Measurements from ENCODE around the gene AMPD3.

The AMPD3 gene

GRCh38 chr11:10490398-10491241 lies 35.6 kb downstream of the AMPD3 start:
- no peak for DNase-seq

GRCh38 chr11:10492084-10492483 lies 37.0 kb downstream of the AMPD3 start:
- DNase-seq, result no peak

- no peak for DNase-seq
Measured at GRCh38 chr11:10493041-10493663, 38.1 kb downstream of the AMPD3 start.

- no peak for DNase-seq
Measured at GRCh38 chr11:10494636-10495463, 39.8 kb downstream of the AMPD3 start.

- DNase-seq, result no peak
Measured at GRCh38 chr11:10495464-10495786, 40.4 kb downstream of the AMPD3 start.

- DNase-seq, result no peak
Measured at GRCh38 chr11:10496296-10496936, 41.4 kb downstream of the AMPD3 start.

- DNase-seq, result no peak
Measured at GRCh38 chr11:10497371-10498021, 42.4 kb downstream of the AMPD3 start.

- no peak for DNase-seq
Measured at GRCh38 chr11:10498022-10498400, 42.9 kb downstream of the AMPD3 start.

- no peak for DNase-seq
Measured at GRCh38 chr11:10498426-10499250, 43.6 kb downstream of the AMPD3 start.

GRCh38 chr11:10499452-10499851 lies 44.4 kb downstream of the AMPD3 start:
- no peak for DNase-seq

GRCh38 chr11:10499874-10500601 lies 45.0 kb downstream of the AMPD3 start:
- no peak for DNase-seq

- no peak for DNase-seq
Measured at GRCh38 chr11:10500757-10501684, 46.0 kb downstream of the AMPD3 start.

GRCh38 chr11:10502065-10502680 lies 47.1 kb downstream of the AMPD3 start:
- DNase-seq, result no peak

- no peak for DNase-seq
Measured at GRCh38 chr11:10502770-10503169, 47.7 kb downstream of the AMPD3 start.

GRCh38 chr11:10503221-10503620 lies 48.2 kb downstream of the AMPD3 start:
- DNase-seq, result no peak

GRCh38 chr11:10503777-10504480 lies 48.9 kb downstream of the AMPD3 start:
- no peak for DNase-seq

GRCh38 chr11:10504490-10504889 lies 49.4 kb downstream of the AMPD3 start:
- DNase-seq, result no peak

GRCh38 chr11:10505278-10506007 lies 50.4 kb downstream of the AMPD3 start:
- DNase-seq, result no peak

All from stimulated activated CD4-positive, alpha-beta T cell treated with anti-CD3 and anti-CD28 coated beads, Interleukin-4, amount 100 ng/mL, for 24 hours (primary cell).